Measurements from ENCODE around the gene GPR141.

GPR141 gene

GRCh38 chr7:37741776-37742175, 58.2 kb downstream of the GPR141 start:
- H3K9me3 ChIP-seq (ENCODE audit: insufficient read depth, low read depth, low read length): no peaks in the 10 kb centered on the region

GRCh38 chr7:37751096-37751495, 67.5 kb downstream of the GPR141 start:
- H4K20me1 ChIP-seq (ENCODE audit: insufficient read depth, low read length, poor library complexity, severe bottlenecking): no peaks in the 10 kb centered on the region
- no peaks in the 10 kb centered on the region for H3F3A ChIP-seq (ENCODE audit: low read depth)
- H3K4me2 ChIP-seq (ENCODE audit: low read depth, low read length, poor library complexity, severe bottlenecking): no peak overlapping the region
- no peaks in the 10 kb centered on the region for H3K9me3 ChIP-seq (ENCODE audit: insufficient read depth, low read depth, low read length)
- no peaks in the 10 kb centered on the region for H3K9me2 ChIP-seq (replicated peaks; ENCODE audit: low read depth, low read length)
- no peak overlapping the region for H2AFZ ChIP-seq (ENCODE audit: low read length)
- no peak overlapping the region for H3K4me3 ChIP-seq (ENCODE audit: low read length, poor library complexity, severe bottlenecking)
- peaks cover under 1% of the 10 kb centered on the region for H3K4me1 ChIP-seq (ENCODE audit: insufficient read depth, low read length, poor library complexity, severe bottlenecking)
- H3K27me3 ChIP-seq (ENCODE audit: insufficient read depth, low read length, poor library complexity, severe bottlenecking): no peaks in the 10 kb centered on the region
- H3K79me2 ChIP-seq (ENCODE audit: insufficient read depth, low read length): no peaks in the 10 kb centered on the region
- no peaks in the 10 kb centered on the region for H3K36me3 ChIP-seq (ENCODE audit: insufficient read depth, low read length)
- H3K9ac ChIP-seq (ENCODE audit: low read depth, low read length, poor library complexity, severe bottlenecking): no peak overlapping the region
- no peak for TF ChIP-seq EZH2phosphoT487 (IDR thresholded peaks at IDR 0.05; ENCODE audit: borderline replicate concordance)
- TF ChIP-seq CTCF (conservative IDR thresholded peaks at IDR 0.05; ENCODE audit: low read length): no peak

More at GRCh38 chr7:37741776-37742175, 58.2 kb downstream of the GPR141 start:
- Histone ChIP-seq H3K36me3 (ENCODE audit: insufficient read depth, low read length) (no peaks in the 10 kb centered on the region), H3K9ac (ENCODE audit: low read depth, low read length, poor library complexity, severe bottlenecking) (no peak overlapping the region), H3K9me2 (replicated peaks; ENCODE audit: low read depth, low read length) (no peaks in the 10 kb centered on the region), H2AFZ (ENCODE audit: low read length) (no peak overlapping the region), H3K79me2 (ENCODE audit: insufficient read depth, low read length) (no peaks in the 10 kb centered on the region), H3F3A (ENCODE audit: low read depth) (no peaks in the 10 kb centered on the region), H3K4me2 (ENCODE audit: low read depth, low read length, poor library complexity, severe bottlenecking) (no peak overlapping the region), H4K20me1 (ENCODE audit: insufficient read depth, low read length, poor library complexity, severe bottlenecking) (no peaks in the 10 kb centered on the region), H3K4me1 (ENCODE audit: insufficient read depth, low read length, poor library complexity, severe bottlenecking) (no peaks in the 10 kb centered on the region), H3K27me3 (ENCODE audit: insufficient read depth, low read length, poor library complexity, severe bottlenecking) (no peaks in the 10 kb centered on the region), H3K4me3 (ENCODE audit: low read length, poor library complexity, severe bottlenecking) (no peak overlapping the region)
- TF ChIP-seq CTCF (conservative IDR thresholded peaks at IDR 0.05; ENCODE audit: low read length) (no peak), EZH2phosphoT487 (IDR thresholded peaks at IDR 0.05; ENCODE audit: borderline replicate concordance) (no peak)

- no peaks in the 10 kb centered on the region for H3F3A ChIP-seq (ENCODE audit: low read depth)
- H3K4me3 ChIP-seq (ENCODE audit: low read length, poor library complexity, severe bottlenecking): no peak overlapping the region
- no peaks in the 10 kb centered on the region for H3K27me3 ChIP-seq (ENCODE audit: insufficient read depth, low read length, poor library complexity, severe bottlenecking)
- peaks cover 17% of the 10 kb centered on the region for H3K4me1 ChIP-seq (ENCODE audit: insufficient read depth, low read length, poor library complexity, severe bottlenecking)
- no peaks in the 10 kb centered on the region for H4K20me1 ChIP-seq (ENCODE audit: insufficient read depth, low read length, poor library complexity, severe bottlenecking)
- no peaks in the 10 kb centered on the region for H3K36me3 ChIP-seq (ENCODE audit: insufficient read depth, low read length)
- no peaks in the 10 kb centered on the region for H3K79me2 ChIP-seq (ENCODE audit: insufficient read depth, low read length)
- no peaks in the 10 kb centered on the region for H3K9me2 ChIP-seq (replicated peaks; ENCODE audit: low read depth, low read length)
- no peak overlapping the region for H3K4me2 ChIP-seq (ENCODE audit: low read depth, low read length, poor library complexity, severe bottlenecking)
- H2AFZ ChIP-seq (ENCODE audit: low read length): no peak overlapping the region
- H3K9me3 ChIP-seq (ENCODE audit: insufficient read depth, low read depth, low read length): no peaks in the 10 kb centered on the region
- TF ChIP-seq EZH2phosphoT487 (IDR thresholded peaks at IDR 0.05; ENCODE audit: borderline replicate concordance) (no peak), CTCF (conservative IDR thresholded peaks at IDR 0.05; ENCODE audit: low read length) (no peak)
- H3K9ac ChIP-seq (ENCODE audit: low read depth, low read length, poor library complexity, severe bottlenecking): no peak overlapping the region
Observed at GRCh38 chr7:37753398-37754050, 70.0 kb downstream of the GPR141 start.
